HCT116 (cell line): Measurements from ENCODE around the gene SPATA33.

Experiments
- CBX3 ChIP-seq: IDR thresholded peaks from 2 replicates; pipeline ENCODE4 v1.6.1; 2012; ENCODE audit warnings: low read depth
- CTCF ChIP-seq, 3 experiments: fragments of 200-600 bp in 1 of 3; sonication (generic) in 1 of 3; IDR thresholded peaks in 2 of 3; conservative IDR thresholded peaks in 1 of 3; 2 replicates each; pipeline ENCODE4 v1.5.1; 2012 to 2017; ENCODE audit warnings: low read depth in 2 of 3, low read length in 2 of 3, antibody characterized with exemption in 1 of 3, borderline replicate concordance in 1 of 3, control low read depth in 1 of 3, mild to moderate bottlenecking in 1 of 3, mixed read lengths in 1 of 3, mixed run types in 1 of 3, moderate library complexity in 1 of 3; ENCODE audit not compliant: insufficient read depth in 1 of 3
- ELF1 ChIP-seq: IDR thresholded peaks from 2 replicates; pipeline ENCODE4 v1.6.1; 2012; ENCODE audit warnings: low read depth, borderline replicate concordance
- EZH2 ChIP-seq: fragments of 200-600 bp; sonication (generic); IDR thresholded peaks from 2 replicates; pipeline ENCODE4 v1.6.1; 2017; ENCODE audit warnings: antibody characterized with exemption, mixed run types
- EZH2phosphoT487 ChIP-seq: fragments of 200-600 bp; IDR thresholded peaks from 2 replicates; pipeline ENCODE4 v1.6.1; 2018; ENCODE audit warnings: antibody characterized with exemption, borderline replicate concordance
- FOSL1 ChIP-seq: IDR thresholded peaks from 2 replicates; pipeline ENCODE4 v1.6.1; 2012; ENCODE audit warnings: low read depth
- POLR2A ChIP-seq: IDR thresholded peaks from 2 replicates; pipeline ENCODE4 v1.7.0; 2011; ENCODE audit warnings: borderline replicate concordance; ENCODE audit not compliant: insufficient read depth, insufficient read length; ENCODE audit errors: extremely low read depth
- POLR2AphosphoS5 ChIP-seq: IDR thresholded peaks from 2 replicates; pipeline ENCODE4 v1.6.1; 2011; ENCODE audit warnings: mild to moderate bottlenecking, low read depth, low read length, moderate library complexity
- REST ChIP-seq: IDR thresholded peaks from 2 replicates; pipeline ENCODE4 v1.6.1; 2012; ENCODE audit warnings: low read depth
- ZBTB33 ChIP-seq: IDR thresholded peaks from 2 replicates; pipeline ENCODE4 v1.6.1; 2011; ENCODE audit warnings: mild to moderate bottlenecking, low read length, moderate library complexity; ENCODE audit not compliant: insufficient replicate concordance; ENCODE audit errors: extremely low read depth
- ZNF274 ChIP-seq: fragments of 200-500 bp; sonication (Bioruptor generic); IDR thresholded peaks from 2 replicates; pipeline ENCODE4 v1.6.1; 2014; ENCODE audit warnings: mild to moderate bottlenecking, low read depth, low read length, inconsistent platforms

- TF ChIP-seq ZBTB33 (no peak), ZNF274 (no peak), ELF1 (no peak), EZH2 (no peak), CTCF (IDR thresholded peaks at IDR 0.05 in 2 of 3, conservative IDR thresholded peaks at IDR 0.05 in 1 of 3; ENCODE audit: borderline replicate concordance in 1 of 3, insufficient read depth in 1 of 3, low read depth in 2 of 3, low read length in 2 of 3) (no peak), REST (no peak), POLR2AphosphoS5 (no peak), CBX3 (no peak), FOSL1 (no peak), POLR2A (no peak), EZH2phosphoT487 (no peak)
Observed at GRCh38 chr16:89660146-89660545, 2.5 kb downstream of the SPATA33 start.
